Testis (tissue), 3 donors: ENCODE measurements around the gene MOB4. TPM values are rescaled to one million over a fixed set of nuclear protein-coding genes. Genes with fewer than 3 reads are reported as not detected.
"Not testable (repeated sequence)": the region's sequence is repeated elsewhere in the genome, so short reads cannot be mapped to it uniquely, and the experiment has no call there.

Experiments used
- DNase-seq: peaks from one replicate; pipeline ENCODE4 v3.0.0-alpha.2; 2019
- H3K27ac ChIP-seq, 2 donors: fragments of 200-600 bp; sonication (generic); one replicate each; pipeline ENCODE4 v1.5.1; 2019
- H3K27me3 ChIP-seq: fragments of 200-600 bp; sonication (generic); one replicate; pipeline ENCODE4 v1.5.1; 2019
- H3K36me3 ChIP-seq: fragments of 200-600 bp; sonication (generic); one replicate; pipeline ENCODE4 v1.5.1; 2017; ENCODE audit warnings: low read depth; ENCODE audit errors: missing control alignments
- H3K4me1 ChIP-seq: fragments of 200-600 bp; sonication (generic); one replicate; pipeline ENCODE4 v1.5.1; 2019
- H3K4me3 ChIP-seq, 2 donors: fragments of 200-600 bp; sonication (generic); one replicate each; pipeline ENCODE4 v1.5.1; 2017 to 2019
- H3K9me3 ChIP-seq: fragments of 200-600 bp; sonication (generic); one replicate; pipeline ENCODE4 v1.5.1; 2017
- CTCF ChIP-seq, 3 experiments: fragments of 450-650 bp in 2 of 3; fragments of 200-600 bp in 1 of 3; sonication (generic) in 1 of 3; IDR thresholded peaks; one replicate each; pipeline ENCODE4 v1.5.1; 2016 to 2019; ENCODE audit warnings: antibody characterized with exemption in 3 of 3, mild to moderate bottlenecking in 2 of 3, moderate library complexity in 1 of 3
- POLR2A ChIP-seq: fragments of 450-650 bp; IDR thresholded peaks from one replicate; pipeline ENCODE4 v1.6.1; 2017; ENCODE audit warnings: antibody characterized with exemption, mild to moderate bottlenecking, moderate library complexity
- WGBS, 2 donors: methylation state at CpG; one replicate each; pipeline ENCODE4 v1.1.5; 2018; 5-methylcytosine and 5-hydroxymethylcytosine counted together
- intact Hi-C: fragments of 100-400 bp; cut with DNase I; formaldehyde crosslinking; loops from one replicate; pipeline ENCODE4 v1.15.1; 2023; ENCODE audit warnings: low total_unique reads
- polyA plus RNA-seq: library from polyadenylated mRNA; stranded (reverse); fragments of 350-450 nt; fragmentation: Illumina TruSeq; extraction: RNeasy Lipid Tissue Mini Kit (QIAGEN cat#74804); gene quantifications from one replicate; pipeline ENCODE4 v1.2.3, GENCODE V29; 2014; ENCODE audit warnings: low read depth, low replicate concordance; ENCODE audit not compliant: insufficient read depth
- total RNA-seq, 2 donors: library from RNA; depleted of rRNA; stranded (reverse); fragments of >200 nt; gene quantifications; one replicate each; pipeline ENCODE4 v1.2.3, GENCODE V29; 2016

Gene MOB4
- total and polyA plus RNA-seq, 3 donors from 2014 or later, result 10.7 to 17.6 (median 13.8) TPM

- H3K4me1 ChIP-seq, result no peaks in the 10 kb centered on the region
- H3K36me3 ChIP-seq, result no peaks in the 10 kb centered on the region
- no peak overlapping the region for H3K27ac ChIP-seq
- TF ChIP-seq CTCF (IDR thresholded peaks at IDR 0.05), result no peak
- no peak for TF ChIP-seq POLR2A
- intact Hi-C loops, result no loop called here
- no peak overlapping the region for H3K4me3 ChIP-seq
- no peaks in the 10 kb centered on the region for H3K9me3 ChIP-seq
- no peak for DNase-seq
- 29 to 55% methylated on average over 2 of the region's 2 CpGs for WGBS, 2 donors
- no peaks in the 10 kb centered on the region for H3K27me3 ChIP-seq
Observed at GRCh38 chr2:197538412-197538811, 22.5 kb downstream of the MOB4 start.

GRCh38 chr2:197539734-197540133 lies 23.9 kb downstream of the MOB4 start:
- no peak for DNase-seq
- no peaks in the 10 kb centered on the region for H3K36me3 ChIP-seq

GRCh38 chr2:197543206-197543605 lies 27.3 kb downstream of the MOB4 start:
- TF ChIP-seq POLR2A, result no peak
- TF ChIP-seq CTCF (IDR thresholded peaks at IDR 0.05), result no peak
- 79 to 87% methylated on average over 3 of the region's 3 CpGs for WGBS, 2 donors
- H3K36me3 ChIP-seq, result no peaks in the 10 kb centered on the region
- no peaks in the 10 kb centered on the region for H3K4me1 ChIP-seq
- H3K9me3 ChIP-seq, result no peaks in the 10 kb centered on the region
- no peak overlapping the region for H3K27ac ChIP-seq
- intact Hi-C loops, result no loop called here
- DNase-seq, result no peak
- no peaks in the 10 kb centered on the region for H3K27me3 ChIP-seq
- H3K4me3 ChIP-seq, result no peak overlapping the region

More at GRCh38 chr2:197539734-197540133, 23.9 kb downstream of the MOB4 start:
- Histone ChIP-seq H3K27ac (no peak overlapping the region), H3K9me3 (no peaks in the 10 kb centered on the region), H3K4me1 (no peaks in the 10 kb centered on the region), H3K27me3 (no peaks in the 10 kb centered on the region), H3K4me3 (no peak overlapping the region)
- intact Hi-C loops, result no loop called here
- no peak for TF ChIP-seq CTCF (IDR thresholded peaks at IDR 0.05)
- TF ChIP-seq POLR2A, result no peak
- WGBS, 2 donors, result 73 to 82% methylated on average over 1 of the region's 1 CpG

- no peak overlapping the region for H3K4me3 ChIP-seq
- no peaks in the 10 kb centered on the region for H3K9me3 ChIP-seq
- H3K36me3 ChIP-seq, result peaks cover 4% of the 10 kb centered on the region
- no peaks in the 10 kb centered on the region for H3K4me1 ChIP-seq
- no peaks in the 10 kb centered on the region for H3K27me3 ChIP-seq
- 91% methylated on average over 5 of the region's 5 CpGs for WGBS, 2 donors
- intact Hi-C loops, result no loop called here
- no peak overlapping the region for H3K27ac ChIP-seq
- TF ChIP-seq POLR2A (no peak), CTCF (IDR thresholded peaks at IDR 0.05) (no peak)
- no peak for DNase-seq
Observed at GRCh38 chr2:197547163-197547900, 31.5 kb downstream of the MOB4 start.

- intact Hi-C loops, result no loop called here
- Histone ChIP-seq H3K9me3 (no peaks in the 10 kb centered on the region), H3K4me1 (no peaks in the 10 kb centered on the region), H3K27ac (no peak overlapping the region), H3K36me3 (peaks cover 4% of the 10 kb centered on the region), H3K4me3 (no peak overlapping the region), H3K27me3 (no peaks in the 10 kb centered on the region)
- DNase-seq, result no peak
- TF ChIP-seq CTCF (IDR thresholded peaks at IDR 0.05) (no peak), POLR2A (no peak)
- WGBS, 2 donors, result 81 to 83% methylated on average over 5 of the region's 5 CpGs
Observed at GRCh38 chr2:197548582-197548981, 32.7 kb downstream of the MOB4 start.

GRCh38 chr2:197551260-197551659 lies 35.4 kb downstream of the MOB4 start:
- H3K27me3 ChIP-seq, H3K4me3 ChIP-seq, H3K27ac ChIP-seq, intact Hi-C loops, H3K36me3 ChIP-seq, H3K4me1 ChIP-seq, DNase-seq, H3K9me3 ChIP-seq: not testable (repeated sequence)
- 72 to 83% methylated on average over 2 of the region's 2 CpGs for WGBS, 2 donors
